Tibial nerve (tissue), 3 donors: ENCODE data around the gene PLXNA4.

Experiments used
- POLR2A ChIP-seq, 2 donors: fragments of 450-650 bp; IDR thresholded peaks; one replicate each; pipeline ENCODE4 v1.6.1; 2017; ENCODE audit warnings: antibody characterized with exemption in 2 of 2, mild to moderate bottlenecking in 2 of 2, moderate library complexity in 2 of 2
- TF ChIP-seq, protein P1 (sequence below), 5 experiments: fragments of 200-600 bp in 3 of 5; fragments of 450-650 bp in 2 of 5; sonication (generic) in 3 of 5; IDR thresholded peaks; one replicate each; pipeline ENCODE4 v1.5.1; 2016 to 2019; ENCODE audit warnings: antibody characterized with exemption in 5 of 5, mild to moderate bottlenecking in 3 of 5, moderate library complexity in 2 of 5

DNA sequence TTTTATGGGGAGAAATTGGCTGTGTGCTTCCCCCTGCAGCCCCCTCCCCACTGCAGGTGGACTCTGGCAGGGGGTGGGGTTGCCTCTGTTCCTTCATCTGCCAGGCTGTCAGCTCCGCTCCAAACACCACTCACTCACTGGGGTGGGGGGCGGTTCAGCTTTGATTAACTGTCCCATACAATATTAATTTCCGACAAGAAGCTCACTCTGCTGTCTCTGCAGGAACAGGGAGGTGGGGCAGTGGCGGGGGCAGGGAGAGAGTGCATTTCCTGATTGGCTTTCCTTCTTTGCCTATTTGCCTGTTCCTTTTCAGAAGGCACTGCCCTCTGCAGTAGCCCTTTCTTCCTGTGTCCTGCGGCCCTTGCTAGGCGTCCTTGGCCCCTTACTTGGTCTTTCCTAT is 500.8 kb downstream of the PLXNA4 start:
- TF ChIP-seq, protein P1, sequence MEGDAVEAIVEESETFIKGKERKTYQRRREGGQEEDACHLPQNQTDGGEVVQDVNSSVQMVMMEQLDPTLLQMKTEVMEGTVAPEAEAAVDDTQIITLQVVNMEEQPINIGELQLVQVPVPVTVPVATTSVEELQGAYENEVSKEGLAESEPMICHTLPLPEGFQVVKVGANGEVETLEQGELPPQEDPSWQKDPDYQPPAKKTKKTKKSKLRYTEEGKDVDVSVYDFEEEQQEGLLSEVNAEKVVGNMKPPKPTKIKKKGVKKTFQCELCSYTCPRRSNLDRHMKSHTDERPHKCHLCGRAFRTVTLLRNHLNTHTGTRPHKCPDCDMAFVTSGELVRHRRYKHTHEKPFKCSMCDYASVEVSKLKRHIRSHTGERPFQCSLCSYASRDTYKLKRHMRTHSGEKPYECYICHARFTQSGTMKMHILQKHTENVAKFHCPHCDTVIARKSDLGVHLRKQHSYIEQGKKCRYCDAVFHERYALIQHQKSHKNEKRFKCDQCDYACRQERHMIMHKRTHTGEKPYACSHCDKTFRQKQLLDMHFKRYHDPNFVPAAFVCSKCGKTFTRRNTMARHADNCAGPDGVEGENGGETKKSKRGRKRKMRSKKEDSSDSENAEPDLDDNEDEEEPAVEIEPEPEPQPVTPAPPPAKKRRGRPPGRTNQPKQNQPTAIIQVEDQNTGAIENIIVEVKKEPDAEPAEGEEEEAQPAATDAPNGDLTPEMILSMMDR (IDR thresholded peaks at IDR 0.05) = no peak
- no peak for TF ChIP-seq POLR2A (IDR thresholded peaks at IDR 0.05)
